Measurements from ENCODE around the gene PTPN2.
"Not testable (repeated sequence)": the region's sequence is repeated elsewhere in the genome, so short reads cannot be mapped to it uniquely, and the experiment has no call there.

The PTPN2 gene

DNA sequence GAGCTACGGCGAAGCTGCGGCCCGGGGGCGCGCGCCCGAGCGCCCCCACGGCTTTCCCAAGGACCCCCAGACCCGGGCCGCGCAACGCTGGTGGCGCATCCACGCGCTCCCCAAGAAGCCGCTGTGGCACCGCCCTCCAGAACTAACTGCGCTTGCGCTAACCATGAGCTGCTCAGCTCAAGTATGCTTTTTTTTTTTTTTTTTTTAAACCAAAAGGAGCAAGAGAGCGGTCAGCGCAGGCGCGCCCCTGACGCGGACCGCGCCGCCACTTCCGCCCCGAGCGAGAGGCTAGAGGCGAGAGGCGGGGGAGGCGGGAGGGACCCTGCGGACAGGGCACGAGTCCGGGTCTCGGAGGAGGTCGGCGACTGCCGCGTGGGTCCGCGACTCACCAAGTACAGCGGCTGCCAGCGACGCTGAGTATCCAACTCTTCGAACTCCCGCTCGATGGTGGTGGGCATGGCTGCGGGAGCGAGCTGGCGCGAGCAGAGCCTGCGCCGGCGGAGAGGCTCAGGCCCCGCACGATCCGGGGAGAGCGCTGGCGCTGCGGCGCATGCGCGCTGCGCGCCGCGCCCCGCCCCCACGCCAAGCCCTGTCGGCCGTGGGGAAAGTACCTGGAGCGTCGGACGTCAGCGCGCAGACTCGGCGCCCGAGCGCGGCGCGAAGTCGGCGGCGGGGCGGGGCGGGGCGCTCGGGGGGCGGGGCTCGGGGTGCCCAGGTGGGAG is at the start of gene PTPN2:
TSS of gene PTPN2 (minus strand) at position 554 of the 722 bp plus-strand sequence. CDS start at position 458, 96 bp downstream.
- DNase-seq: peak; percentile 93

DNA sequence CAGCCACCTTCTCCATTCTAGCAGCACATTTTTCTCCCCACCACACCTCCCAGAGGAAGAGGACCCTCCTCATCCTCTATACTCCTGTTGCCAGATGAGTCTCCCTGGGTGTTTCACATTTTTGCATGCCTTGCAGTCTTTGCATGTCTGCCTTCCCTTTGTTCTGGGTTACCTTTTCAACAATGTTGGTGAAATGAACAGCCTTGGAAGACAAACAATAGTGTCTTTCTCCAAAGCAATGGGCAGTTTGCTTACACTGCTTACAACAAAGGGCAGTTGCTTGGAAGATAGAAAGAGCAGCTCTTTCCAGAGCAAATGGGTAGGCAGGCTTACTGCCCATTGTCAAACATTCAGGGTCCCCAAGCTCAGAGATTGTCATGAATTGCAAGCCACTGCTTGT is 49.3 kb upstream of the PTPN2 start:
- DNase-seq: no peak

DNA sequence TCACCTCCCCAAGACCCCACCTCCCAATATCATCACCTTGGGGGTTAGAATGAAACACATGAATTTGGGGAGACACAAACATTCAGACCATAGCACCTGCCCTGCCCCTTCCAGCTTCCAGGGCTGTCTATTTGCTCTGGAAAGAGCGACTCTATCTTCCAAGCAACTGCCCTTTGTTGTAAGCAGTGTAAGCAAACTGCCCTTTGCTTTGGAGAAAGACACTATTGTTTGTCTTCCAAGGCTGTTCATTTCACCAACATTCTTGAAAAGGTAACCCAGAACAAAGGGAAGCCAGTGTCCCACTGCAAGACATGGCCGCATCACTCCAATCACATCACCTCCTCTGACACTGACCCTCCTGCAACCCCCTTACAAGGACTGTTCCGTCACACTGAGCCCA is 46.9 kb upstream of the PTPN2 start:
- no peak for DNase-seq

DNA sequence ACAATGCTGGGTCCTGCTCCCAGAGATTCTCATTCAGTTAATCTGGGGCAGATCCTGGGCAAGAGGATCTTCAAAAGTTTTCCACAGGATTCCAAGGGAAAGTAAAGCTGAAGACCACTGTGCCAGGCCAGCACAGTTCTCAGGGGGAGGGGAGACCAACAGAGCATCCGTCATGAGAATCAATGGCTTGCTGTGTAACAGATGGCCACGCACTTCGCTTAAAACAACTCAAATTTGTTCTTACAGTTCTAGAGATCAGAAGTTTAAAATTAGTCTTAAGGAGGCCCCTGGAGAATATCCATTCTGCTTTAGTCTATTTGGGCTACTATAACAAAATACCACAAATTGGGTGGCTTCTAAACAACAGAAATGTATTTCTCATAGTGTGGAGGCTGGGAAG is 46.3 kb upstream of the PTPN2 start:
- no peak for DNase-seq

DNA sequence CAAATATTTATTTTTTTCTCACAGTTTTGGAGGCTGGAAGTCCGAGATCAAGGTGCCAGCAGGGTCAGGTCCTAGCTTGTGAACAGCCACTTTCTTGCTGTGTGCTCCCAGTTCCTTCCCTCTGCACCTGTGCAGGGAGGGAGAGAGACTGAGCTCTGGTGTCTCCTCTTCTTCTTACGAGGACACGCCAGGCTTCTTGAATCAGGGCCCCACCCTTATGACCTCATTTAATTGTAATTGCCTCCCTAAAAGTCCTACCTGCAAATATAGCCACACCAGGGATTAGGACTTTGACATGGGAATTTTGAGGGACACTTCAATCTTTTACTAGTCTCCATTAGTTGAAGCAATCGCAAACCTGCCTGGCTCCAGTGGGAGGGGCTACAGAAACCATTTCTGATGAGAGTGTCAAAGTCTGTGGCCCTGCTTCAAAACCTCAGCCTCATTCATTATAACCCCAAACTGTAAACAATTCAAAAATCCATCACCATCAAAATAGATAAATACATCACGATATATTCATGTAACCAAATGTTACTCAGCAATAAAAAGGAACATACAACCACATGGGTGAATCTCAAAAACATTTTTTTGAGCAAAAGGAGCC is 45.5 kb upstream of the PTPN2 start:
- DNase-seq: no peak

DNA sequence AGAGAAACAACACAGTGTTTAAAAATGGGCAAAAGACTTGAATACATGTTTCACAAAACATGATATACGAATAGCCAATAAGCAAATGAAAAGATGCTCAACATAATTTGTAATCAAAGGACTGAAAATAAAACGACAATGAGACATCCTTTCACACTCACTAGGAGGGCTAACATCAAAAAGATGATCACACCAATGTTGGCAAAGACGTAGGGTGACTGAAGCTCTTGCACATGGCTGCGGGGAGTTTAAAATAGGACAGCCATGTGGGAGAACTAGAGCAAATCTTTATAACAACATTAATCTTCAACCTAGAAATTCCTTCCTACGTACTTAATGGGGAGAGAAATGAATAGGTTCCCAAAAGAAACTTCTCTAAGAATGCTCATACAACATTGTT is 44.6 kb upstream of the PTPN2 start:
- no peak for DNase-seq

DNA sequence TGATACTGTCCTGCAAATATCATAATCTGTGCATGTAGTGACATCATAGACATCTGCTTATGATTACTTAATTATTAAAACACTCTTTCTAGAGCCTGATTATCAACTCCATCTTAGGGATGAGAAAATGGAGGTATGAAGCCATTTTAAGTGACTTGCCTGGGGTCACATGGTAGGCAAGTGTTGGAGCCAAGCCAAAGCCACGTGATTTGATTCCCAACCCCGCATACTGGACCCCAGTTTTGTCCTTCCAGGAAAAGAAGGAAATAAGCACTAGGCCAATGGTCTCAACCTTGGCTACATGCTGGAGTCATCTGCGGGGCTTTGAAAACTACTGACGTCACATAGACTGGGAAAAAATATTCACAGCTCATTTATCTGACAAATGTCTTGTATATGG is 44.2 kb upstream of the PTPN2 start:
- DNase-seq: no peak

DNA sequence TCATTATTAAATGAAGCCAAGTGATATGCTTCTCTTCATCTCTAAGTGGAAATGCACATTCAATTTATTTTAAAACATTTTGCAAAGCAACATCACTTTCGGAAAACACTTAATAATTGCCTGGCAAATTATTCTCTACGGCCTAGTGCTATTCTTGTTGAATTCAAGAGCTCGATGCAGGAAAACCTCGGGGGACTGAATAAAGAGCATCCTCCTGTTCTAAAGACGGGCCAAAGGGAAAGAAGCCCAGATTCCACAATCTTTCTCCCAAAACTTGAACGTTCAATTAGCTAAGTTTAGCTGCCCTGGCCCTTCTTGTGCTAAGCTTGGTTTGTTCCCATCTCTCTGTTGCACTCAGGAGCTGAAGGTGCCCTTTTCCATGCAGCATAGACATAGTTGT is 40.6 kb upstream of the PTPN2 start:
- no peak for DNase-seq

DNA sequence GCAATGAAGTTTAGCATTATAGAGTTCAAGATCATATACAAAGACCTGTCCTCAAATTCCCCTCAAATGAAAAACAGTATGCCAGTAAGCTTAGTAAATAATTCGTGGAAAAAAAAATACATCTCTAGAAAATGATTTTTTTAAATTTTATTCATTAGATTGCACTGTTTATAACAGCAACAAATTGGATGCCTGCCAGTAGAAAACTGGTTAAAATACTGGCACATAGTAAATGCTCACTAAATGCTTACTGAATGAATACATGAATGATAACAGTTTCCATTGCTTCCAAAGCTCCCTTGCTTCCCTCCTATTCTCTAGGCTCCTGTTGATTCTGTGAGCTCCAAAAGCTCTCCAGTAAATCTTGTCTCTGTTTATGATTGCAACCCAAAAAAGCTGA is 38.2 kb upstream of the PTPN2 start:
- no peak for DNase-seq

DNA sequence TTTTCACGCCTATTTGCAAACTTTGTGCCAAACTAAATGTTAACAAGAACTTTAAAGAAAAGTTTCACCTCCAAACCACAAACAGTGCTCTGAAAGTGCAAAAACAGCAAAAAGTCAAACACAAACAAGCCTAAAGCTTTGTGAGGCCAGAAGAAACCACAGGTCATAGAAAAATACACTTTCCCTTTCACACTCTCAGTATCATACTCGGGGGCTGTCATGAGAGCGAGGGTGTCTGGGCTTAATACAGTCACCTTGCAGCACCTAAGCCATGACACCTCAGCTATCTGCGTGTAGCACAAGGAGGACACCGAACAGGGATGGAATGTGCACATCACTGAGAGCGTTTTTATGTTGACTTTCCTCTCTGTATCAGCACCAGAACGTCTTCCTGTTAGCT is 37.1 kb upstream of the PTPN2 start:
- DNase-seq: no peak

DNA sequence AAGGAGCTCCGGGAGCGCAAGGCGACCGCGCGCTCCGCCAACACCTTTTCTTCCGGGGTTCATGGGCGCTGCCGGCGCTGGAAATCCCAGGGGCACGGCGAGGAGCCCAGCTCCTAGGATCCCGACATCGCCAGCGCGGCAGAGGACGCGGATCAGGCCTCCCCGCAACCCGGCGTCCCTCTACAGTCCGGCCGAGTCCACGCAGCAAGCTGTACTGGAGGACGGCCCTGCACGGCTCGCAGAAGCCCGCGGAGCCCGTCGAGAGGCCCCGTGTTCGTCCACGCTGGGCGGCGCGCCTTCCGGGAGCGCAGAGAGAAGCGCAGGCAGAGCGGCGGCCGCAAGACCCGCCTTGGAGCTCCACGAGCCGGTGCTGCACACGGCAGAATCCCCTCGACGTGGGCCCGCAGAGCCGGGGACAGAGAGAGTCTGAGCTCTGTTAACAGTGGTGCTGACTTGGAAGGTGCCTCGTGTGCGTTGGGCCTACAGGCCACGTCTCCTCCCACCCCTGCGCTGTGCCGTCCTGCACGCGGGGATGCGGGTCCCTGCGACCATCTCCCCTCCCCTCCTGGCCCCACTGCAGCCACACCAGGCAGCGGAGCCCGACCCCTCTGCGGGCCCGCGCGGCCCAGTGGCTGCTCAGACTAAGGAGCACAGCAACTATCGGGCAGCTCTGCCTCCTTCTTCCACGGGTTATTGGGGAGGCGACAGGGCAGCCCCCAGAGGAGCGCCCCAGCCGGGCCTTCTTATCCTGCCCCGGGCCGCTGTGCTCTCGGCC is 28.1 kb upstream of the PTPN2 start:
- no peak for DNase-seq

DNA sequence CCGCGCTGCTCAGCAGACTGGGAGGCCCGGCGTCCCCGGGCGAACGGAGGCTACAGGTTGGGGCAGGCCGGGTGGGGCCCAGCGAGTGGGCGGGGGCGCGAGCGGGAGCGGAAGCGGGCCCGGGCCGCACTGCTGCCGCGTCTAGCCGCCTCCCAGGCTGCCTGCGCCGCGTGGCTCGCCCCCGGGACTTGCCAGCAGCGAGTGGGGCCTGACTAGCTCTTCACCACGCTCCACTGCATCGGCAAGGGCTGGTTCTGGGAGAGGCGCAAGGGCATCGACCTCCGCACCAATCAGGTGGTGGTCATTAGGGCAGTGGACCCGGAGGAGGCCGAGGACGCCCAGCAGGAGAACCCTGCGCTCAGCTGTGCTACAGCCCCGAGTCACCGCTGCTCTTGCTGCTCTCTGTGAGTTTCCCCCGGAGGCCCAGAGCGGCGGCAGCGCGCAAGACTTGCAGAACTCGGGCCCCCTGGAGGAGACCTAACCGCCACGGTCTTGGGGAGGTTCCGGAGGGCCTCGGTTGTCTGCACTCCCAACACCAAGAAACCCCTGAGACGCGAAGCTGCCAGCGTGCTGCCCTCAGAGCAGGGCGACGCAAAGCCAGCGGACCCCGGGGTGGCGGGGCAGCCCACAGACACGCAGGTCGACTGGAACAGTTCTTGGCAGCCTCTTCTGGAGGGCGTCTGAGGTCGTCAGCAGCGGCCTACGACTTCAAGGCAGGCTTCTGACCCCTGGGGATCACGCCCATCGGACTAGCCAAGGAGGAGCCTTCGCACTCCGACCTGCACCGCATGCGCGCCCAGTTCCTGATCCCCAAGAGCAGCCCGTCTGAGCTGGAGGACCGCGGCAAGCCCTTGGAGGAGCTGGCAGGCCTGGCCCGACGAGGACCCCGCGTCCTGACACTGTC is 27.2 kb upstream of the PTPN2 start:
- no peak for DNase-seq

DNA sequence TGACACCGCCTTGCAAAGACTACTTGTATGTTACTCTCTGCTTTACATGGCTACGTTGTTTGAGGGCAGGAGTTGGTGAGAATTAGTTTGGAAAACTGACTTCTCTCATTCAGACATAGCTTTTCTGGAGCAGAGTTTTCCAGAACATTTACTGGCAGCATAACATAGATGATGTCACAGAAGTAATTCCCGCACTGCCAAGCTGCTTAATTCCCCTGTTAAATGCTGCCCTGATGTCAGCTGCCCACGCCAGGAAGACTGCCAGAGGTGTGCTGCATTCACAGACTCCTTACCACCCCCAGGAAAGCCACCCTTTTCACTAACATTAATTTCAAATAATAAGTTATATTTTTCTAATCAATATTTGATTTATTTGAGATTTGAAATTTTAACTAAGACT is 24.7 kb upstream of the PTPN2 start:
- DNase-seq: no peak

DNA sequence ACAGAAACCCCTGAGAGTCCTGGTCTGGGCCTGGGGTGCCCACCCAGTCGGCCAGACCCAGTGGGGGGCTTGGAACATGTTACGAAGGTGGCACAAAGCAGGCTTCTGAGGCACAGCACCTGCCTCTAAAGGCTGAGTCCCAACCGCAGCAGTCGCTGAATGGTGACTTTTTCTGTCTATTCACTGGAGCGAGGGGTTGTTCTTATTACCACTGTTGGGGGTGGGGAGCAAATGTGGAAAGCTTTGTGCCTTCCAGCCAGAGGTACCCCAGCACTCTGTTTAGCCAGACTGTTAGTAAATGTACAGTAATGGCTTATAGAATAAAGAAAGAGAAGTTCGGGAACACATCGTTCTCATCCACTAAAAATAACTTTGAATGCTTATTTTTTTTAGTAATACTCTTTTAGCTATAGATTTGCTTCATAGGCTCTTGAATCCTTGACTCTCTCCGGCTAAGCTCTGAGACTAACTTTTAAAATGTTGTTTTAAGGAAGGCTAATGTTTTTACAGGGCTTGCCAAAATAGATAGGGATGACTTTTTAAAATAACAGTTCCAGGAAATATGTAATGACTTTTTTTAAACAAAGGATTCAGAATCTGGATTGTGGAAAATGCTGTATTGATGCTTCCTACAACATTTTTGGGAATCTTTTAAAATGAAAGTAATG is 23.4 kb upstream of the PTPN2 start:
- no peak for DNase-seq

DNA sequence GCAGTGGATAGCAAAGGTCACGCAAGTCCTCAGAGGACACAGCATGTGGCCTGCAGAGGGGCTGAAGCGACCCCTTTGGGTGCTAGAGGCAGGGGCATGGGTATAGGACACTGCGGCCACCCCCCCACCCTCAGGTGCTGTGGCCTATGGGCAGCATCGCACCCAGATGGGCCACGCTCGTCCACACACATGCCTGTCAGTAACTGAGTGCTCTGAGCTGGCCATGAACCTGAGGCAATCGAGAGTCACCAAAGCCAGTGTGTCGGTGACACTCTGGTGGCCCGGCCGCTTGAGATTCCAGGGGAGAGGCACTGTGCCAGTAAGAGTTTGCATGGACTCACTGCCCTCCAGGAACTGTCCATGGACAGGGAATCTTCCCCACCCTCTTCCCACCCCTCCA is 22.7 kb upstream of the PTPN2 start:
- no peak for DNase-seq

DNA sequence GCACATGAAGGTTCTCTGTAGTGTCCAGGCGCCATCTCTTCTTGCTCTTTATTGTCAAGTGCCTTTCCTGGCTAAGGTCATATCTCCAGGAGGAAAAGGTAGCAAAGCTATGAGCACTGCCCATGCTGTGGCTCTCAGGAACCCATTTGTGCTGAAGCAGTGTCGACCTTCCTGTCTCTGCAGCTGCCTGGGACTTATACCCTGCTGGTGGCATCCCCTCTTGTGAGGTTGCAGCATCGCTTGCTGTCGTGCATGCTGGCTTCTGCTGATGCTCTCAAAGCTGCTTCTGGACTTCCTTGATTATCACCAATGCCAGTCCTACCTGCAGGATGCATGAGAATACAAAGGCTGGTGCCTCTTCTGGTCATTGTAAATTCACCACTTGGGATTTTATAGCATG is 22.1 kb upstream of the PTPN2 start:
- DNase-seq: no peak

DNA sequence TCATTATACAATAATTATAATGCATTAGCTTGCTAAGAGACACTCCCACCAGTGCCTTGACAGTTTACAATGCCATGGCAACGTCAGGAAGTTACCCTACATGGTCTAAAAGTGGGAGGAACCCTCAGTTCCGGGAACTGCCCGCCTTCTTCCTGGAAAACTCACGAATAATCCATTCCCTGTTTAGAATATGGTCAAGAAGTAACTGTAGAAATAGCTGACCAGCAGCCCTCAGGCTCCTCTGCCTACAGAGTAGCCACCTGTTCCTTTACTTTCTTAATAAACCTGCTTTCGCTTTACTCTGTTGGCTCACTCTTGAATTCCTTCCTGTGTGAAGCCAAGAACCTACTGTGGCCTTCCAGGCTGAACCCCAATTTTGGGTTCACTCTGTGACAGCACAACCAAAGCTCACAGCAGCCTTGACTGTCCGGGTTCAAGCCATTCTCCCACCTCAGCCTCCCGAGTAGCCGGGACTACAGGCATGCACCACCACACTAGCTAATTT is 20.0 kb upstream of the PTPN2 start:
- peak; percentile 59 for DNase-seq

DNA sequence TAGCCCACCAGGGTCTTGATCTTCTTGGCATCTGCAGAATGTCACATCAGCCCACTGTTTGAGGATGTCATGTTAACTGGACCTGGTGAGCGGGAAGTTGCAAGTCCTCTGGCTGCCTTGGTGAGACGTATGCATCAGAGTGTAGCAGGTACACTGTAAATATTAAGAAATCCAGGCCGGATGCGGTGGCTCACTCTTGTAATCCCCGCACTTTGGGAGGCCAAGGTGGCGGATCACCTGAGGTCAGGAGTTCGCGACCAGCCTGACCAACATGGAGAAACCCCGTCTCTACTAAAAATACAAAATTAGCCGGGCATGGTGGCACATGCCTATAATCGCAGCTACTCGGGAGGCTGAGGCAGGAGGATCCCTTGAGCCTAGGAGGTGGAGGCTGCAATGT is 17.2 kb upstream of the PTPN2 start:
- not testable (repeated sequence) for DNase-seq

DNA sequence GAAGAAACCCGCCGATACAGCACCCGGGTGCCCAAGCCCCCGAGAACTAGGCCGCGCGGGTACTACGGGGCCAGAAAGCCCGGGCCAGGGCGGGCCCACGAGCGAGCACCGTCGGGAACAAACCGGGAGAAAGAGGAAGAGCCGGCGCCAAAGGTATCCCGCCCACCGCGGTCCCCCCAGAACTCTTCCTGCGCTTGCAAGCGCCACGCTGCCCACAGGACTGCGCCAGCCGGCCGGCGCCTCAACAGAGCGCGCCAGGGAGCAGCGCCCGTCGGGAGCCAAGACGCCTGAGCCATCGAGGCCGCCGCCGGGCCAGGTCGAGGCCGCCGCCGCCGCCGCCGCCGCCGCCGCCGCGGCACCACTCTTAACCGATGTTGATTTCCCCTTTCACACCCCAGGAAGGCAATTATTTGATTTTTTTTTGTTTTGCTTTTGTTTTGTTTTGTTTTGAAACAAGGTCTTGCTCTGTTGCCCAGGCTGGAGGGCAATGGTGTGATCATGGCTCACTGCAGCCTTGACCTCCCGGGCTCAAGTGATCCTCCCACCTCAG is 12.8 kb upstream of the PTPN2 start:
- not testable (repeated sequence) for DNase-seq

DNA sequence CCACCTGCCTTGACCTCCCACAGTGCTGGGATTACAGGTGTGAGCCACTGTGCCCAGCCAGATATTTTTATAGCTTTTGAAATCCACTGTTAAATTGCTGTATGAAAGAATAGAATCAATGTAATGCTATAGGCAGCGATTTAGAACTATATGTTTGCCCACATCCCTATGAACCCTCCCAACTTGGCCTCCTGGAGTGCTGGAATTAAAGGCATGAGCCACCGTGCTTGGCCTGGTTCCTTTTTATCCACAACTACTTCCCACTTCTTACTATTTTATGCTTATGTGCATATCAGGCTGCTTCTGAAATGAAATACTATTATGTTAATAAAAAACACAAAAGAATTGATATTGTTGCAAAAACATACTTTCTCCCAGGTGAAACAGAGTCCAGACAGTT is 11.6 kb upstream of the PTPN2 start:
- no peak for DNase-seq

DNA sequence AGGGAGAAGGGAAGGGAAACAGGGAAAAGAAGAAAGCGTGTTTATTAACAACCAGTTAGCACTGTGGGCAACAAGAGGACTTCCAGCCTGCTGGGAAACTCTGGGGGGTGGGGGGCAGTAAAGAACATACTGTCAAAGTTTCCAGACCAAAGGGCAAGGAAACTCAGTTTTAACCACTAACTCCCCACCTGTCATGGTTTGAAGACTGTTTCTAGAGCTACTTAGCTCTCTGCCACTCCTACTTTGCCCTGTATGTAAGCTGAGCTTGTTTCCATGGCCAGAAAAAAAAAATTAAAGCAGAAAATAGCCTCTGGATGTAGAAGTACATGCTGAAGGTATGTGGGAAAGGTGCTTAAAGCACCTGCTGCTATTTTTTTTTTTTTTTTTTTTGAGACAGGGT is 11.0 kb upstream of the PTPN2 start:
- DNase-seq: no peak

DNA sequence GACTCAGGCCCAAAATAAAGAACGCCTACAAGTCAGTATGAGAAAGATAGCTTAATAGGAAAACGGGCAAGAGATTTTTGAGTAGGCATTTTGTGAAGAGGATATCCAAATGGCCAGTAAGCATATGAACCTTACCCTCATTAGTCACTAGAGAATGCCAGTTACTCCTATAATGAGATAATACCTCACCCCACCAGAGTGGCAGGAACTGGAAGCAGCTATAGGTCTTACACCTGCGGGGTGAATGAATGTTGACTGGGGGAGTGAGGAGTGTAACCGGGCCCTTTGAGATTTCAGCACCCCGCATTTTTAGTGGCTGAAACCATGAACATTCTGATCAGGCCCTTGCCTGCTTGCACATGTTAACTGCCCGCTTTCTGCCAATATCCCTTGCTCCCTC is 7.5 kb upstream of the PTPN2 start:
- DNase-seq: no peak

All from GF-D8 (cell line).